IPS-20b (cell line): ENCODE results near the gene RASGEF1B.
"Not testable (repeated sequence)": the region's sequence is repeated elsewhere in the genome, so short reads cannot be mapped to it uniquely, and the experiment has no call there.

Source experiments
- H3K27ac ChIP-seq: one replicate; pipeline ENCODE4 v1.5.1; 2013; ENCODE audit warnings: low read length
- H3K27me3 ChIP-seq: 2 replicates; pipeline ENCODE4 v1.6.1; 2013; ENCODE audit warnings: mild to moderate bottlenecking, low read length, inconsistent platforms; ENCODE audit not compliant: insufficient read depth
- H3K36me3 ChIP-seq: 2 replicates; pipeline ENCODE4 v1.6.1; 2013; ENCODE audit warnings: low read depth, mild to moderate bottlenecking, inconsistent platforms, low read length, moderate library complexity; ENCODE audit not compliant: insufficient read depth
- H3K4me1 ChIP-seq: 2 replicates; pipeline ENCODE4 v1.6.1; 2013; ENCODE audit warnings: mild to moderate bottlenecking, control low read depth, inconsistent platforms, low read length, moderate library complexity; ENCODE audit not compliant: insufficient read depth
- H3K4me3 ChIP-seq: 2 replicates; pipeline ENCODE4 v1.5.1; 2013; ENCODE audit warnings: mild to moderate bottlenecking, low read length, inconsistent platforms
- H3K9ac ChIP-seq: 2 replicates; pipeline ENCODE4 v1.6.1; 2013; ENCODE audit warnings: low read depth, mild to moderate bottlenecking, inconsistent platforms, low read length, moderate library complexity
- H3K9me3 ChIP-seq: 2 replicates; pipeline ENCODE4 v1.6.1; 2013; ENCODE audit warnings: mild to moderate bottlenecking, low read depth, low read length, inconsistent platforms; ENCODE audit not compliant: insufficient read depth

RASGEF1B gene

DNA sequence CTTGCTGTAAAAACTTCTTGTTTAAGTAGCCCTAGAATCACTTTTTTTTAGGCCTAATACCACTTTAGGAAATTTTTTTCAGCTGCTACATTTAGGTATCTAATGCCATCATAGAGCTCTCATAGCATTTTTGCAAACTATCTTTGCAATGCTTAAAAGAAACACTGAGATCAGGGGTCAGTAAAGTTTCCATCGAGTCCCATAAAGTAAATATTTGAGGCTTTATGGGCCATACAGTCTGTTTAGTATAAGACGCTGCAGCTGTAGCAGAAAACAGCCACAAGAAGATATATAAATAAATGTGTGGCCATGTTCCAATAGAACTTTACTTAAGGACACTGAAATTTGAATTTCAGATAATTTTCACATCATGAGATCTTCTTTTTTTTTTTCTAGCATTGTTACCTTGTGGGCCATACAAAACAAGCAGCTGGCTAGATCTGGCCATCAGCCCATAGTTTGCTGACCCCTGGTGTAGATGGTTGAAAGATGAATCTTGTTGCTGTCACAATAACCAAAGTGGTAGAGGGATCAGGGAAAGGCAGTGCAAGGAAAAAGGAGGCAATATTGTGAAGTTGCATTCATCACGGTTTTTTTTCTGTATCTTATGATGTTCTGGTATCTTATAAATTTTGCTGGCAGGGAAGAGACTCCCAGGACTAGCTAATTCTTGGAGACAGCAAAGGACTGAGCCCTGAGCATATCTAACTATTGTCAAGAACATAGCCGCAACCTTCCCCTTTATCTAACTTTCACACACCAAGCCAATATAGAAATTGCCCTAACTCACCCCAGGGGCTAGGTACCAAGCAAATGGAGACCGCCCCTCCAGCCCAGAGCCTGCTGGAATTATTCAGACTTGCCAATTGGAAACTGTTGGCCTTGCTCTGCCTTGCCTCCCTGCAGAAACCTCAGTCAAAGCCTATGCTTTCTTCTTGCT lies 46.6 kb downstream of the RASGEF1B start:
- no peak overlapping the region for H3K27ac ChIP-seq
- H3K4me3 ChIP-seq, result no peak overlapping the region
- no peaks in the 10 kb centered on the region for H3K9me3 ChIP-seq
- no peak overlapping the region for H3K9ac ChIP-seq
- H3K27me3 ChIP-seq, result no peaks in the 10 kb centered on the region
- H3K4me1 ChIP-seq, result peaks cover 48% of the 10 kb centered on the region
- H3K36me3 ChIP-seq, result peaks cover 5% of the 10 kb centered on the region; the same call in 1 of the 2 replicates

DNA sequence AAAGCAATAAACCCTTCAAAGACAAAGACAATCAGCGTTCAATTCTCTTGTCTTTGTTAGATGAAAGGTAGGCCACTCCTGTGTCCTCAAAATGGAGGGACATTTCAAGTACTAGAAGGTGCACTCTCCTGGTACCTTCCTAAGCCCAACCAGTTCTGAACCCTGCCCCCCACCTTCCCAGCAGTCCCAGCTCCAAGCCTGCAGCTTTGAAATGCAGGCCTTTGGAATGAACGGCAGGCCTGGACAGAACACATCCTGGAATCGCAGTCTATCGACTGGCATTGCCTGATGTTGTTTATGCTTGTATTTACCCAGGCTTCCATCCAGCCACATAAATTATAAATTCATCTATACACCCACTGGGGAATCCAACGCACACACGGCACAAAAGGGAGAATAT lies 47.4 kb downstream of the RASGEF1B start:
- peaks cover 5% of the 10 kb centered on the region; the same call in 1 of the 2 replicates for H3K36me3 ChIP-seq
- no peak overlapping the region for H3K27ac ChIP-seq
- no peaks in the 10 kb centered on the region for H3K27me3 ChIP-seq
- H3K9me3 ChIP-seq, result no peaks in the 10 kb centered on the region
- no peak overlapping the region for H3K9ac ChIP-seq
- peaks cover 48% of the 10 kb centered on the region for H3K4me1 ChIP-seq
- no peak overlapping the region for H3K4me3 ChIP-seq

DNA sequence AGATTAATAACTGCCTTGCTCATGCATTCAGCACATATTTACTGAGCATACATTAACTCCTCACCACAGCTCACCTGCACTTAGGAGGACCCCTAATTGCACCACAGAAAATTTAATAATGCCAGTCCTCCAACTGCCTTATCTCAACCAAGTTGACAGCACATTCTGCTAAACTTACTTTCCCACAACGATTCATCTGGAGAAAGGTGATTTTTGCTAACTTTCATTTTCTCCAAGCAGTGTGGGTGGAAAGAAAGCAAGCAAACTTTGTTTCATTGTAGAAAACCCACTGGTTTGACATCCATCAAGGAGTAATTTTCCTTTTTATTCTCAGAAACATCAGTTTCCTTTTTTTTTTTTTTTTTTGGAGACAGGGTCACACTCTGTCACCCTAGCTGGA lies 49.1 kb downstream of the RASGEF1B start:
- Histone ChIP-seq H3K9ac (no peak overlapping the region), H3K4me3 (no peak overlapping the region), H3K4me1 (peaks cover 51% of the 10 kb centered on the region), H3K27ac (no peak overlapping the region), H3K36me3 (no peaks in the 10 kb centered on the region), H3K27me3 (no peaks in the 10 kb centered on the region), H3K9me3 (no peaks in the 10 kb centered on the region)

DNA sequence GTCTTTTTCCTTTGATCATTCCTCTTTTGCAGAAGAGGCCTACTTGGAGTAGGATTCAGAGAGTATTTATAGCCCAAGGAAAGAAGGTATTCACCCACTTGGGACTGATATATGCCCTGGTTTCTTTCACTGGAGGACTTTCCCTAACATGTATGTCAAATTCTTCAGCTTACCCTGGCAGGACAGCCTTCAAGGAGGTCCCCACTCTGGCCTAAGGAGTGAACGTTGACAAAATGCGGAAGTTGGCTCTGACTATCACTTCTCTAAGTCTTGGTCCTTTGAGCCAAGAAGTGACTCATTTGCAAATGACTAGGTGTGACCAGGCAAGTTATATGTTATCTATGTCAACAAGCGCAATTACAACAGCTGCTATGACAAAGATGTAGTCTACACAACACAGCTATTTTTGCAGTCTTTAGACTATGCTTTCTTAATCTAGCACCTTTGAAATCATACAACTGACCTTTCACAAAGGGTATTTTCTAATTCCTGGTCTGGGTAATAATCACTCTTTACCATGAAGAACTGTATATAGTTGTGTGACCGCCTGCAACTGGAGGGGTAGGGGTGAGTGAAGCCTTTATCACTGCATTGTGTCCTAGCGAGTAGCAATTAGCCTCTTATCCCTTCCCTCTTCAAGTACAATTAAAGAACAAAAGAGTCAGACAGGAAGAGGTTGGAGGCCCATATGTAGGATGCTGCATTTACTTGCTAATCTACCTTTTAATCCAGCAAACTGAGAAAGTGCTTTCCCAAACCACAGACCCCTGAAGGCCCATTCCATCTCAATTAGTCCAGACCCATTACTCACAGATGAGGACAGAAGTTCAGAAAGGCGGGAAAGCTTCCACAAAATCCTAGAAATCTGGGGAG lies 50.1 kb downstream of the RASGEF1B start:
- H3K4me1 ChIP-seq, result peaks cover 41% of the 10 kb centered on the region
- H3K9ac ChIP-seq, result no peak overlapping the region
- H3K9me3 ChIP-seq, result no peaks in the 10 kb centered on the region
- no peaks in the 10 kb centered on the region for H3K36me3 ChIP-seq
- no peaks in the 10 kb centered on the region for H3K27me3 ChIP-seq
- no peak overlapping the region for H3K27ac ChIP-seq
- H3K4me3 ChIP-seq, result no peak overlapping the region

DNA sequence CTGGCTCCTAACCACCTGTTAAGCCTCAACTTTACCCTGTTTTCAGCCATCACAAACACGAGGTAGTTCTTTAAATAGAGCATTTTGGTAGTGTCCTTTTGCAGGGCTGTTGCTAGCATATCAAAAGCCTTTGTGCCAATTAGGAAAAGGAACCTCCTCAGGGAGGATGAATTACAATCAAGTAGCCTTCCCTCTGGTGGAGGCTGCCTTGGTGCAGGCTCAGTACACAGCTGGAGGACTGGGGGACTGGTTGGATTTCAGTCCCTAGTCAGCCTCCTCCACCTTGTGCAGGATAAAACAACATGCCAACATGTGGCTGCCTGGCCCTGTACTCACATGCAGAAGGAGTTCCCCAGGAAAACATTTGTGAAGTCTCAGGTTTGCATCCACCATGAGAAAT lies 53.1 kb downstream of the RASGEF1B start:
- H3K4me3 ChIP-seq, result no peak overlapping the region
- H3K4me1 ChIP-seq, result peaks cover 21% of the 10 kb centered on the region
- H3K9ac ChIP-seq, result no peak overlapping the region
- no peak overlapping the region for H3K27ac ChIP-seq
- no peaks in the 10 kb centered on the region for H3K27me3 ChIP-seq
- no peaks in the 10 kb centered on the region for H3K36me3 ChIP-seq
- no peaks in the 10 kb centered on the region for H3K9me3 ChIP-seq

DNA sequence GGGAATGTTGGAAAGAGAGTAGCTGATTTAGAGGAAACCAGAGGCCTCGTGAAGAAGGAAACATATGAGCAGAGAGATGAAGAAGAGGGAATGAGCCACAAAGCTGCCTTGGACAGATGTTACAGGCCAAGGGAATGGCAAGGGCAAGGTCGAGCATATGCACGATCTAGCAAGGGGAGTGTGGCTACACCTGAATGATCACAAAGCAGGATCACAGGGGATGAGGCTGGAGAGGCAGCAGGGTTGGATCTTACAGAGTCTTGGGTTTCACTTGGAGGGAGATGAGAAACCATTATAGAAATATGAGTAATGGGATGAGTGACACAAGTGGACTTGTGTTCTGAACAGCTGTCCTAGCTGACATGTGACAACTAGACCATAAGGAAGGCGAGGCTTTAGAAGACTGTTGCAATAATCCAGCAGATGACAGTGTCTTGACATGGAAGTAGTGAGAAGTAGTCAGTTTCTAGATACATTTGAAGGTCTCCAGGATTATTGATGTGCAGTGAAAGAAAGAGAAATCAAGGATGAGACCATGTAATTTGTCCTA lies 58.7 kb downstream of the RASGEF1B start:
- H3K27ac ChIP-seq, result no peak overlapping the region
- H3K4me1 ChIP-seq, result no peaks in the 10 kb centered on the region; the same call in 1 of the 2 replicates
- H3K9ac ChIP-seq, result no peak overlapping the region
- H3K9me3 ChIP-seq, result no peaks in the 10 kb centered on the region
- H3K4me3 ChIP-seq, result no peak overlapping the region
- H3K27me3 ChIP-seq, result no peaks in the 10 kb centered on the region
- no peaks in the 10 kb centered on the region for H3K36me3 ChIP-seq

DNA sequence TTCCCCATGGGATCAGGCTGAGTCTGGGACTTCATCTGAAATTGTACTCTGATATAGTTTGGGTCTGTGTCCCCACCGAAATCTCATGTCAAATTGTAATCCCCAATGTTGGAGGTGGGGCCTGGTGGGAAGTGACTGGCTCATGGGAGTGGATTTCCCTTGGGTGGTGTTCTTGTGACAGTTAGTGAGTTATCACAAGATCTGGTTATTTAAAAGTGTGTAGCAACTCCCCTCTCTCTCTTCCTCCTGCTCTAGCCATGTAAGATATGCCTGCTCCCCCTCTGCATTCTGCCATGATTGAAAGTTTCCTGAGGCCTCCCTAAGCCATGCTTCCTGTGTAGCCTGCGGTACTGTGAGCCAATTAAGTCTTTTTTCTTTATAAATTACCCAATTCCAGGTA lies 61.0 kb downstream of the RASGEF1B start:
- Histone ChIP-seq H3K27ac (no peak overlapping the region), H3K9ac (no peak overlapping the region), H3K4me1 (no peaks in the 10 kb centered on the region), H3K36me3 (no peaks in the 10 kb centered on the region), H3K27me3 (no peaks in the 10 kb centered on the region), H3K4me3 (no peak overlapping the region), H3K9me3 (no peaks in the 10 kb centered on the region)

DNA sequence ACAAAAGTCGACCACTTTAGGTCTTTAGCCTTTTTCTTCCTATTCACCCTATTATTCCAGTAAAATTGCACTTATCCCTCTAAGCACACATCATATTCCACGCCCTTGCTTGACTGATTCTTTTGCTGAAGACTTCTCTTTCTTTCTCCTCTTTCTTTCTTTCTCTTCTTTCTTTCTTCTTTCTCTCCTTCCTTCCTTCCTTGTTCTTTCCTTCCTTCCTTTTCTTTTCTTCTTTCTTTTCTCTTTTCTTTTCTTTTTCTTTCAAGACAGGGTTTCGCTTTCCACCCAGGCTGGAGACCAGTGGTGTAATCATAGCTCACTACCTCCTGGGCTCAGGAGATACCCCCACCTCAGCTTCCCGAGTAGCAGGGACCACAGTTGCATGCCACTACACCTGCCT lies 61.9 kb downstream of the RASGEF1B start:
- H3K9me3 ChIP-seq, result no peaks in the 10 kb centered on the region
- H3K27ac ChIP-seq, result no peak overlapping the region
- no peaks in the 10 kb centered on the region for H3K36me3 ChIP-seq
- no peak overlapping the region for H3K9ac ChIP-seq
- no peak overlapping the region for H3K4me3 ChIP-seq
- no peaks in the 10 kb centered on the region for H3K27me3 ChIP-seq
- no peaks in the 10 kb centered on the region for H3K4me1 ChIP-seq

DNA sequence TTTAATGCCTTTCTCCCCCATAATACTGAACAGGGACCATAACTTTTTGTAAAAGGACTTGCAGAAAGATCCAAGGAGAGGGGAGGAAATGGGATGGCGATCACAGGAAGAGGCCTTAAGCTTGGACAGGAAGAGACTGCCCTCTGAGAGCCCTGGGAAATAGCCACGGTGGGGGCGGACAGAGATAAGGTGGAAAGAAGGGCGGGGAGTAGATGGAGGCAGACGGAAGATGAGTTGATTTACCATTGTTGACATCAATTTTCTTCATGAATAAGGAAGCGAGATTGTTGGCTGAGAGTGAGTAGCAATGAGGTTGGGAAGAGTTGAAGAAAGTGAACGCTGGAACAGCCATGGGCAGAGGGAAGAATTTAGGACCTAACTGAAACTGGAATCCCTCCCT lies 63.4 kb downstream of the RASGEF1B start:
- no peaks in the 10 kb centered on the region for H3K27me3 ChIP-seq
- H3K27ac ChIP-seq, result no peak overlapping the region
- no peak overlapping the region for H3K9ac ChIP-seq

DNA sequence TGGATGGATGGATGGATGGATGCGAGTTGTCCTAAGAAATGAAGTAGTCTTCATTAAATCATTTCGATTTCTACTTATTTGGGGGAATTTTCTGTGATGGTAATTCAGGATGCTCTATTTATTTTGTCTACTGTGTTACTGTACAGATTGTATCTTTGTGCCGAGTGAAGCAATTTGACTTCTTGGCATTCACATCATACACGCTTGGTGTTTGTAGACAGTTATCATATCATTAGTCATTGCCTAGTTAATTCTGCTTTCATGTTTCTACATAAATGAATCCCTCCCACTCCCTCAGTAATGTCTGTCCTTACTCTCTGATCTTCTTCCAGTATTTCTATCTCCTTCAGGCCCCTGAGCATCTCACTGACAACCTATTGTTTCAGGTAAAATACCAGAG lies 64.0 kb downstream of the RASGEF1B start:
- Histone ChIP-seq H3K4me1 (no peaks in the 10 kb centered on the region), H3K36me3 (no peaks in the 10 kb centered on the region), H3K9me3 (no peaks in the 10 kb centered on the region), H3K27me3 (no peaks in the 10 kb centered on the region), H3K27ac (no peak overlapping the region), H3K4me3 (no peak overlapping the region), H3K9ac (no peak overlapping the region)

More for the DNA sequence above, 63.4 kb downstream of the RASGEF1B start:
- Histone ChIP-seq H3K4me3 (no peak overlapping the region), H3K4me1 (no peaks in the 10 kb centered on the region), H3K9me3 (no peaks in the 10 kb centered on the region), H3K36me3 (no peaks in the 10 kb centered on the region)

DNA sequence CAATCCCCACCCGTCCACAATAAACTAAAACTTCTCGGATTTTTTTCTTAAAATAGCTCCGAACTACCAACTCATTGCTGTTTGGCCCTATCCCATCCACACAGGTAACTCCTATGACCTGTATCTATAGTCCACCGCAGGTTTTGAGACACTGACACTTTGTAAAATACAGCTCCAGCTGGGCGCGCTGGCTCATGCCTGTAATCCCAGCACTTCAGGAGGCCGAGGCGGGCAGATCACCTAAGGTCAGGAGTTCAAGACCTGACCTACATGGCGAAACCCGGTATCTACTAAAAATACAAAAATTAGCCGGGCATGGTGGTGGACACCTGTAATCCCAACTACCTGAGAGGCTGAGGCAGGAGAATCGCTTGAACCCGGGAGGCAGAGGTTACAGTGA lies 65.2 kb downstream of the RASGEF1B start:
- H3K27me3 ChIP-seq, H3K4me3 ChIP-seq, H3K9ac ChIP-seq, H3K4me1 ChIP-seq, H3K36me3 ChIP-seq, H3K9me3 ChIP-seq, H3K27ac ChIP-seq: not testable (repeated sequence)
